Osteocyte (in vitro differentiated cells): ENCODE measurements around the gene RAB31. TPM values are rescaled to one million over a fixed set of nuclear protein-coding genes. Genes with fewer than 3 reads are reported as not detected.
"Not testable (repeated sequence)": the region's sequence is repeated elsewhere in the genome, so short reads cannot be mapped to it uniquely, and the experiment has no call there.

Experiments
- DNase-seq: peaks from one replicate; pipeline ENCODE4 v3.0.0; 2021; ENCODE audit warnings: mixed read lengths; ENCODE audit not compliant: unreplicated experiment; ENCODE audit errors: extremely low spot score
- H3K27ac Mint-ChIP-seq: one replicate; pipeline ENCODE4 v1.8.0; 2021; ENCODE audit warnings: mild to moderate bottlenecking, mixed read lengths; ENCODE audit not compliant: unreplicated experiment
- H3K27me3 Mint-ChIP-seq: one replicate; pipeline ENCODE4 v1.8.0; 2021; ENCODE audit warnings: mixed read lengths; ENCODE audit not compliant: unreplicated experiment
- H3K36me3 Mint-ChIP-seq: one replicate; pipeline ENCODE4 v1.8.0; 2021; ENCODE audit warnings: mixed read lengths; ENCODE audit not compliant: unreplicated experiment
- H3K4me1 Mint-ChIP-seq: one replicate; pipeline ENCODE4 v1.8.0; 2021; ENCODE audit warnings: mixed read lengths; ENCODE audit not compliant: unreplicated experiment
- H3K4me3 Mint-ChIP-seq: one replicate; pipeline ENCODE4 v1.8.0; 2021; ENCODE audit warnings: mild to moderate bottlenecking, moderate library complexity, mixed read lengths; ENCODE audit not compliant: unreplicated experiment
- H3K9me3 Mint-ChIP-seq: one replicate; pipeline ENCODE4 v1.8.0; 2021; ENCODE audit warnings: mixed read lengths; ENCODE audit not compliant: unreplicated experiment
- total RNA-seq: library from RNA; stranded (reverse); gene quantifications from 2 replicates; pipeline ENCODE4 v1.2.1, GENCODE V29; 2021
- TF ChIP-seq, protein P1 (sequence below): fragments of 200-600 bp; sonication (generic); IDR thresholded peaks from 2 replicates; pipeline ENCODE4 v1.5.0; 2021; ENCODE audit warnings: antibody characterized with exemption, mild to moderate bottlenecking, moderate library complexity

Gene RAB31
- total RNA-seq, 1 donor from 2014 or later, result 90.8 TPM

DNA sequence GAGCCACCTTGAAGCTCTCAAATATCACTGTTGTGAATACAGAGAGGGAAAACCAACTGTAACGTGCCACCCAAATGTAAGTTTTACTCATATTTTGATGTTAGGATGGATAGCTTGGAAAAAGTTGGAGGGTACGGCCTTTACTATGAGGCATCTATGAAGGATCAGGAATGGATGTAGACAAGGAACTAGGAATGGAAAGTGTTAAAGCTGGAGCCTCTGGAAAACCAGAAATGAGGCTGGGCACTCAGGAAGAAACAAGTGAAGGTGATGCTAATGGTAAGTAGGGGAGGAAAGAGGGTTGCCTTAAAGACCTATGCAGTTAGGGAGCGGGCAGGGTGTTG is 177.9 kb downstream of the RAB31 start:
- H3K9me3 Mint-ChIP-seq, result no peaks in the 10 kb centered on the region
- TF ChIP-seq, protein P1, sequence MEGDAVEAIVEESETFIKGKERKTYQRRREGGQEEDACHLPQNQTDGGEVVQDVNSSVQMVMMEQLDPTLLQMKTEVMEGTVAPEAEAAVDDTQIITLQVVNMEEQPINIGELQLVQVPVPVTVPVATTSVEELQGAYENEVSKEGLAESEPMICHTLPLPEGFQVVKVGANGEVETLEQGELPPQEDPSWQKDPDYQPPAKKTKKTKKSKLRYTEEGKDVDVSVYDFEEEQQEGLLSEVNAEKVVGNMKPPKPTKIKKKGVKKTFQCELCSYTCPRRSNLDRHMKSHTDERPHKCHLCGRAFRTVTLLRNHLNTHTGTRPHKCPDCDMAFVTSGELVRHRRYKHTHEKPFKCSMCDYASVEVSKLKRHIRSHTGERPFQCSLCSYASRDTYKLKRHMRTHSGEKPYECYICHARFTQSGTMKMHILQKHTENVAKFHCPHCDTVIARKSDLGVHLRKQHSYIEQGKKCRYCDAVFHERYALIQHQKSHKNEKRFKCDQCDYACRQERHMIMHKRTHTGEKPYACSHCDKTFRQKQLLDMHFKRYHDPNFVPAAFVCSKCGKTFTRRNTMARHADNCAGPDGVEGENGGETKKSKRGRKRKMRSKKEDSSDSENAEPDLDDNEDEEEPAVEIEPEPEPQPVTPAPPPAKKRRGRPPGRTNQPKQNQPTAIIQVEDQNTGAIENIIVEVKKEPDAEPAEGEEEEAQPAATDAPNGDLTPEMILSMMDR, result no peak
- no peak overlapping the region for H3K27ac Mint-ChIP-seq
- H3K36me3 Mint-ChIP-seq, result no peaks in the 10 kb centered on the region
- DNase-seq, result no peak
- H3K27me3 Mint-ChIP-seq, result no peaks in the 10 kb centered on the region
- no peaks in the 10 kb centered on the region for H3K4me1 Mint-ChIP-seq
- no peak overlapping the region for H3K4me3 Mint-ChIP-seq

DNA sequence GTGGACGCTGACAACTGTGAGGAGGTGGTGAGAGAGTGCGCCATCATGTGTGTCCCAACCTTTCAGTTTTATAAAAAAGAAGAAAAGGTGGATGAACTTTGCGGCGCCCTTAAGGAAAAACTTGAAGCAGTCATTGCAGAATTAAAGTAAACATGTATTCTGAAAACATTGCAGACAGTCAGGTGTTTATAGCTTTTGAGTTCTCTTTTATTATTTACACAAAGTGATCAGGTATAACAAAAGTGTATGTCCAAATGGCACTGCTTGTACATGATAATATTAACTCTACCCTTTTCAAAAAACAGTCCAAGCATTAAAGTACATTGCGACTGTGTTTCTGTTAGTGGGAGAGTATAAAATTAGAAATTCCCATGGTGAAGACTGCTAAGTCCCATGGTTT is 179.9 kb downstream of the RAB31 start:
- Mint-ChIP-seq H3K27me3 (no peaks in the 10 kb centered on the region), H3K36me3 (no peaks in the 10 kb centered on the region), H3K4me3 (no peak overlapping the region), H3K4me1 (no peaks in the 10 kb centered on the region), H3K27ac (no peak overlapping the region), H3K9me3 (no peaks in the 10 kb centered on the region)
- TF ChIP-seq, protein P1, result no peak
- no peak for DNase-seq

DNA sequence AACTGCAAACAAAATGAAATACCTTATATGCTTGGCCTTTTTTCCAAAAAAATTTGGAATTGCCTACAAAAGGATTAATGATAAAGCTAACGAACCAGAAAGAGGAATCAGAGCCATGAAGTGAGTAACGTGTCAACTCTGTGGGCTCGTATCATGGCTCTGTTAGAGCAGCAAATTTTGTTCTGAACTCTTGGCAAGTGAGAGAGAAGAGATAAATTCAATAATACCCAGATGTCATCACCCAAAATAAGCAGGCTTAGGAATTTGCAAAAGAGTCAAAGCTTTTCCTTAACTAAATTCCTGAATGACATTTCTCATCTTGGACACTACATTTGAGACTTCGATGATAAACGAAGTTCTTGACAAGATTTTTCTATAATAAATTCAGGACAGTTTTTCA is 182.1 kb downstream of the RAB31 start:
- Mint-ChIP-seq H3K36me3 (no peaks in the 10 kb centered on the region), H3K4me1 (no peaks in the 10 kb centered on the region), H3K4me3 (no peak overlapping the region), H3K9me3 (no peaks in the 10 kb centered on the region), H3K27me3 (no peaks in the 10 kb centered on the region), H3K27ac (no peak overlapping the region)
- TF ChIP-seq, protein P1, result no peak
- DNase-seq, result no peak

GRCh38 chr18:9890957-9891356 is 182.9 kb downstream of the RAB31 start:
- Mint-ChIP-seq H3K36me3 (no peaks in the 10 kb centered on the region), H3K27ac (no peak overlapping the region), H3K9me3 (no peaks in the 10 kb centered on the region), H3K27me3 (no peaks in the 10 kb centered on the region), H3K4me1 (no peaks in the 10 kb centered on the region), H3K4me3 (no peak overlapping the region)
- no peak for DNase-seq
- TF ChIP-seq, protein P1, result no peak

DNA sequence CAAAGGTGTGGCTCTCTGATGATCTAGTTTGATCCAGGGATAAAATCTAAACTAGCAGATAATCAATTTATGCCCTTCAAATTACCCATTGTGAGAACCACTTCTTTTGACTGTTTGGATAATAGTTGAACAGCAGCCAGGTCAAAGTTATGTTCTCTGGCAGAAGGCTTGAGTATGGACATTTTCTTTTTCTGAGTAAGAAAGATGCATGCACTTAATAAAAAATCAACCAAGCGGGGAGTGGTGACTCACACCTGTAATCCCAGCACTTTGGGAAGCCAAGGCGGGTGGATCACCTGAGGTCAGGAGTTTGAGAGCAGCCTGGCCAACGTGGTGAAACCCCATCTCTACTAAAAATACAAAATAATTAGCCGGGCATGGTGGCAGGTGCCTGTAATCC is 183.4 kb downstream of the RAB31 start:
- H3K9me3 Mint-ChIP-seq, H3K27me3 Mint-ChIP-seq, H3K36me3 Mint-ChIP-seq, H3K4me3 Mint-ChIP-seq, H3K27ac Mint-ChIP-seq, DNase-seq, H3K4me1 Mint-ChIP-seq: not testable (repeated sequence)

DNA sequence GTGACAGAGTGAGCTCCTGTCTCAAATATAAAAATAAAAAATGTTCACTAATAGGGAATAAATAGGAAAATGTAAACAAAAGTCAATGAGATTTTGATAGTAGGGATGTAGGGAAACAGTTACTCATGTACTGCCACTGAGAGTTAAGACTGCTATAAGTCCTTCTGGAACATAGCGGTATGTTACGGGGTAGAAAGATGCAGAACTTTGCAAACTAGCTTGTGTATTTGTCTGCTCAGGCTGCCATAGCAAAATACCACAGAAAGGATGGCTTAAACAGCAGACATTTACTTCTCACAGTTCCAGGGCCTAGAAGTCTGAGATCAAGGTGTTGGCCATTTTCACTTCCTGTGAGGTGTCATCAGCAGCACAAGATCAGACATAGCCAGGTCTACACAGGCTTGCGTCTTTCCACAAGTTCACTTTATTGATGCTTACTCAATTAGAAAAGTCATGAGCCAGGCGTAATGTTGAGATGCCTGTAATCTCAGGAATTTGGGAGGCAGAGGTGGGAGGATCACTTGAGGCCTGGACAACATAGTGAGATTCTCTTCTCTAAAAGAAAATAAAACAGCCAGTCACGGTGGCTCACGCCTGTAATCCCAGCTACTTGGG is 186.5 kb downstream of the RAB31 start:
- TF ChIP-seq, protein P1, result no peak
- Mint-ChIP-seq H3K27me3 (no peaks in the 10 kb centered on the region), H3K9me3 (no peaks in the 10 kb centered on the region), H3K36me3 (no peaks in the 10 kb centered on the region), H3K27ac (no peak overlapping the region), H3K4me1 (no peaks in the 10 kb centered on the region), H3K4me3 (no peak overlapping the region)
- no peak for DNase-seq
